Measurements from ENCODE around the gene NNMT. TPM values are rescaled to one million over a fixed set of nuclear protein-coding genes. Genes with fewer than 3 reads are reported as not detected.

NNMT gene
- total and polyA plus RNA-seq, 2 donors (not counting 3 experiments of a cell fraction or from before 2014, with no cell fraction given): 330 to 454 TPM

- TF ChIP-seq POLR2A (IDR thresholded peaks at IDR 0.05; ENCODE audit: low read depth, low read length) (no peak), CTCF (IDR thresholded peaks at IDR 0.05; ENCODE audit: extremely low read depth in 1 of 2, insufficient read depth in 1 of 2, low read depth in 1 of 2, low read length in 2 of 2) (no peak), FOS (IDR thresholded peaks at IDR 0.05; ENCODE audit: borderline replicate concordance, insufficient read depth, low read length) (no peak), MAX (IDR thresholded peaks at IDR 0.05; ENCODE audit: insufficient read depth, insufficient read length) (no peak), JUN (IDR thresholded peaks at IDR 0.05; ENCODE audit: borderline replicate concordance, insufficient read depth, insufficient read length, low read depth) (no peak), MYC (IDR thresholded peaks at IDR 0.05; ENCODE audit: low read depth, low read length) (no peak), POLR2AphosphoS5 (IDR thresholded peaks at IDR 0.05; ENCODE audit: insufficient read depth, low read depth, low read length) (no peak), EZH2 (IDR thresholded peaks at IDR 0.05; ENCODE audit: borderline replicate concordance, low read depth, low read length, severe bottlenecking) (no peak), GATA2 (IDR thresholded peaks at IDR 0.05; ENCODE audit: insufficient read depth, insufficient read length, low read depth, low read length) (no peak)
- dilution Hi-C loops (cut with MboI; ENCODE audit: extremely low pct_ligation_motif_present, low sequenced_read_pairs): loop anchor here (25.0 kb wide), 1 partner anchor 221 kb away; no protein-coding TSS in a partner anchor
- no peak for FAIRE-seq
Measured at GRCh38 chr11:114258696-114259095, 37.5 kb upstream of the NNMT start.

More at GRCh38 chr11:114258696-114259095, 37.5 kb upstream of the NNMT start:
- intact Hi-C loops (cut with micrococcal nuclease): loop anchor here (1.0 kb wide), 1 partner anchor 98 kb away; no protein-coding TSS in a partner anchor
- H3K36me3 ChIP-seq (ENCODE audit: control insufficient read depth in 2 of 2, extremely low read depth in 1 of 2, insufficient read depth in 2 of 2, low read length in 2 of 2): no peaks in the 10 kb centered on the region
- H3K79me2 ChIP-seq (ENCODE audit: control insufficient read depth, insufficient read depth, low read length): no peaks in the 10 kb centered on the region
- DNase-seq (ENCODE audit: low read depth, low spot score): no peak
- BruUV-seq (replicated peaks): no TSS peak
- H3K9ac ChIP-seq (replicated peaks; ENCODE audit: extremely low read depth, insufficient read depth, low read length): no peak overlapping the region
- H3K27me3 ChIP-seq (ENCODE audit: control insufficient read depth in 2 of 2, insufficient read depth in 2 of 2, low read length in 2 of 2): peaks cover under 1 to 4% of the 10 kb centered on the region in 2 experiments
- no peaks in the 10 kb centered on the region for H3K4me1 ChIP-seq (ENCODE audit: control insufficient read depth, extremely low read depth, insufficient read depth, low read length)
- no peak overlapping the region for H3K4me2 ChIP-seq (ENCODE audit: insufficient read depth, low read length)
- H3K4me3 ChIP-seq (replicated peaks in 1 of 3; ENCODE audit: insufficient read depth in 1 of 3, low read depth in 1 of 3, low read length in 3 of 3): no peak overlapping the region
- H4K20me1 ChIP-seq (replicated peaks; ENCODE audit: control insufficient read depth, extremely low read depth, insufficient read depth, low read length): no peaks in the 10 kb centered on the region
- no peaks in the 10 kb centered on the region for H3K9me1 ChIP-seq (replicated peaks; ENCODE audit: control insufficient read depth, extremely low read depth, insufficient read depth, low read length)
- H2AFZ ChIP-seq (ENCODE audit: low read depth, low read length): no peak overlapping the region
- POLR2A ChIA-PET: no interaction called here
- no peak overlapping the region for H3K27ac ChIP-seq (ENCODE audit: insufficient read depth, low read depth, low read length)
- H3K9me3 ChIP-seq (replicated peaks; ENCODE audit: control insufficient read depth, insufficient read depth, low read length): no peaks in the 10 kb centered on the region
- CTCF ChIA-PET: interaction anchor here (1.1 to 11.9 kb wide), 13 partner anchors 10 to 452 kb away, joined by 3 to 539 read pairs (median 51); partner anchors contain the start of gene ZBTB16

Data from endothelial cell of umbilical vein (primary cell).